HG03558 (cell line): ENCODE results near the gene LAMA2.
"Not testable (repeated sequence)": the region's sequence is repeated elsewhere in the genome, so short reads cannot be mapped to it uniquely, and the experiment has no call there.

Experiments
- ATAC-seq: cut with Tn5 transposase; IDR thresholded peaks from one replicate; pipeline ENCODE4 v1.9.1; 2021; ENCODE audit warnings: moderate number of reproducible peaks; ENCODE audit not compliant: unreplicated experiment; ENCODE audit errors: extremely low read depth

The LAMA2 gene

DNA sequence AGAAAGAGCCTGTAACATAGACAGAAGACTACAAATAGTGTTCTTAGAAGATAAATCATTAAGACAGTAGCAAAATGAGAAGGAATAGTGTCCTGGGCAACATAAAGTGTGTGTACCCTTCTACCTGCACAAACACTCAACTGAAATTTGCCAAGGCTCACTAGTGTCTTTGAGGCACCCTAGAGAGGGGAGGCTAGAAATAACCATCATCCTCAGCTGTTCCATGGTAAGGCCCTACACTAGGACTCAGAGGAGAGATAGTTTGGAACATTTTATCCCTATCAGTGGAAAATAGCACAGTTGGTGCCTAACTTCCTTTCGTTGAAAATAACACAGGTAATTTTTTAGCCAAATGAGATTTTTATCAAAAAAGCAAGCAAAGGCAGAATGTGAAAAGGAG, 230.7 kb downstream of the LAMA2 start:
- ATAC-seq, result no peak

GRCh38 chr6:129114636-129115391, 231.9 kb downstream of the LAMA2 start:
- no peak for ATAC-seq

- no peak for ATAC-seq
Observed at GRCh38 chr6:129115471-129115870, 232.5 kb downstream of the LAMA2 start.

GRCh38 chr6:129117355-129117754, 234.4 kb downstream of the LAMA2 start:
- ATAC-seq, result no peak

- no peak for ATAC-seq
Observed at GRCh38 chr6:129120856-129121638, 238.1 kb downstream of the LAMA2 start.

DNA sequence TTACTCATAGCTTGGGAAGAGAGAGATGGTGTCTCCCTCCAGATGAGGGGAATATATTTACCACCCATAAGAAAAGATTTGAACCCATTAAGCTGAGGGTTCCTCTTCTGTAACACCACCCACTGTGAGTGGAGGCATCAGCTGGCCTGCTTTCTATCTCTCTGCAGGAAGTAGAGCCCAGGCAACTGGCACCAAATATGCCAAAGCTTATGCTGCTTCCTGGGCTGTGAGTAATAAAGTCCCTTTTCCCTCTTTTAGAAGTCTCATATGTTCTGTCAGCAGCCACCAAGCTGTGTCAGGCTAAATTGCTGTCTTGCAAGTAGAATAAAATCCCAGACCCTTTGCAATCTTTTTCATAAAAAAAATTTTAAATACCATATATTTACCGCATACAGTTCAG, 241.4 kb downstream of the LAMA2 start:
- no peak for ATAC-seq

DNA sequence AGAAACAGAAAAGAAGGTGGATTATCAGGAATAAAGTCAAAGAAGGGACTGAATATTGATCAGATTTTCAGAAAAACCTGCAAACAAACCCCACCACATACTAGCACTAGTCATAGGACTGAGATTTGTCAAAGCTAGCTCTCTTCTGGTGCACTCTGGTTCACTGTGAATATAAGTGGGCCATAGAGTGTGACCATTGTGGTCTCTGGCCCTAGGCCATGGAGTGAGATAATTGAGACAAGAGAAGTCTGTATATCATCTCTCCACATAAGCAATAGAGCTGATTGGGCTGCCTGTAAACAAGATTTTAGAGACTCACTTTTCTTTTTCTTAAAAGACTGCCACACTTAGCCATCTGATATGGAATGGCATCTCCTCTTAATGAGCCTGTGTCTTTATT, 247.2 kb downstream of the LAMA2 start:
- no peak for ATAC-seq

DNA sequence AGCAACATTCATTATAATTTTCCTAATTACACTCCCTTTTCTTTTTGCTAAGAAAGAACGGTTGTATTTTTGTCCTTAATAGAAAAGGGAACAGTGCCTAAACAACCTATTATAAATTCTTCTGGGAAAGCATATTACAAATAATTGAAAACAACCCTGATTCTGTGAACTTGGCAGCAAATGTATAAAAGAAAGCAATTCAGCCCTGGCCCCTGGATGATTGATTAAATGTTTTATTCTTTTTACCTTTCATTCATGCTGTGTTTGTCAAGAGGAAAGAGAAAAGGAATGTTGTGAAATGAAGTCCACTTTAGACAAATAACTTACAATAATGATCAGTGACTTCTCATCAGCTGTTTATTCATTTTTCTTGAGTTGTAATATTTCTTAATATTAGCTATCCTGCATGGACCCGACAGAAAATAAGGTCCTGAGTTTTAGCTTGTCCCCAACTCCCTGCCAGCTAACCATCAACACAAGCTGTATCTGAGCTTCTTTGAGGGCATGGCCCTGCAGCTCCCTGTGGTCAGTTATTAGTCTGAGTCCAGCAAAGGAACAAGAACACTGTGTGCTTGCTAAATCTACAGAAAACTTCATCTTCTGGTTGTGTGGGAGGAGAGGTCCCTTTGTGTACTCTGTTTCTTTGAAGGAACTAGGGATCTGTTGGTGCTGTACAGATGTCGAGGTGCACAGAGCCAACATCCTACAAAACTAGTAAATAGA, 248.2 kb downstream of the LAMA2 start:
- ATAC-seq, result no peak

GRCh38 chr6:129133770-129134192, 250.8 kb downstream of the LAMA2 start:
- no peak for ATAC-seq

GRCh38 chr6:129134535-129134934, 251.6 kb downstream of the LAMA2 start:
- ATAC-seq, result no peak

DNA sequence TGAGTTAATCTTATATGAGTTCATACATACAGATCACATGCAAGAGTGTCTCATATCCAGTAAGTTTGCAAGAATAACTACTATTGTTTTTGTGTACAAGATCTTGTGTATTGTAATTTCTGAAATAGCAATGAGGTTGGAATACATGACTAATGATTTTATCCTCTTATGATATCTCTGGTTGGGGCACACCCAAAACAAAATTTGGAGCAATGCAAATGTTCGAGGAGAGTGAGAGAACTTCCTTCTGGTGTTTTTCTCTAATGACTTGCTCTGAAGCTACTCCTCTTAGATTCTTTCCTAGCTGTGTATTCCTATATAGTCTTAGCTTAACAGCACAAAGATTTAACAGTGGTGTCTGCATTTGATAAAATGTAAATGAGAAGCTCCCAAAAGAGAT, 252.5 kb downstream of the LAMA2 start:
- no peak for ATAC-seq

DNA sequence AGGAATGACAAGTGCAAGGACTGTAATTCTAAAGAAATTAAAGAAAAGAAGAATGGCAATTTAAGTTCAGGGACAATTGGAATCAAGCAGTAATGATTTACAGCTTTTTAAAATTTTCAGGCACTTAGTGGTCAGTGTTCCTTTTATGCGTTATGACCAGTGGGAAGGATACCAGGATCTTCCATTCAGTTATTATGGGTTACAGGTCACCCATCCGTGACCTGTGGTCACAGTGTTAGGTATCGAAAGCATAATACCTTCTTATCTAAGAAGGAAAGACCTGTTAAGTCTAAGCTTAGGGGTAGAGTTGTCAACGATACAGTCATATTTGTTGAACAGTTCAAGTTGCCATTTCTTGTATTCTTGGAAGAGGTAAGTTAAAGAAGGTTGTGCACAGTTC, 253.8 kb downstream of the LAMA2 start:
- ATAC-seq, result no peak

DNA sequence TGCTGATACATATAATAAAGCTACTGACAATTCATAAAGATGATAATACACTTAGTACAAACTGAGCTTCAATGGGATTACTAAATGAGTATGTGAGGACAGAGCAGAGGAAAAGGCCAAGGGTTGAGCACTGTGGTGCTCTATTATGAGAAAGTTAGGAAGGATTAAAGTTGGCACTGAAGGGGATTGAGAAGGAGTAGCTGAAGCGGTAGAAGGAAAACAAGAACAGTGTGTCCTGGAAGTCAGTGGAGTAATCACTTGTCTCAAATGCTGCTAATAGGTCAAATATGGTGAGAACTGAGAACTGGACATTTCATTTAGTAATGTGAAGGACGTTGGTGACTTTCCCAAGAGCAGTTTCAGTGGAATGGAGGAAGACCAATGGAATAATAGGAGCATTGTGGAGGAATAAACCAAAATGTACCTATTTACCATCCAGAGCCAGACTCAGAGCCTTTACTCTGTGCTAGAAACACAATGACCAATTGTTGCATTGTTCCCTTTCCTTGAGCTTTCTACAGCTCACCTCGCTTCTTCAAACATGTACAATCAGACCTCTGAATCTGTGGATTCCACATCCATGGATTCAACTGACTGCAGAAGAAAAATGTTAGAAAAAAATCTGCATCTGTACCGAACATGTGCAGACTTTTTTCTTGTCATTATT, 255.9 kb downstream of the LAMA2 start:
- ATAC-seq, result no peak

GRCh38 chr6:129140526-129140925, 257.6 kb downstream of the LAMA2 start:
- ATAC-seq, result no peak

DNA sequence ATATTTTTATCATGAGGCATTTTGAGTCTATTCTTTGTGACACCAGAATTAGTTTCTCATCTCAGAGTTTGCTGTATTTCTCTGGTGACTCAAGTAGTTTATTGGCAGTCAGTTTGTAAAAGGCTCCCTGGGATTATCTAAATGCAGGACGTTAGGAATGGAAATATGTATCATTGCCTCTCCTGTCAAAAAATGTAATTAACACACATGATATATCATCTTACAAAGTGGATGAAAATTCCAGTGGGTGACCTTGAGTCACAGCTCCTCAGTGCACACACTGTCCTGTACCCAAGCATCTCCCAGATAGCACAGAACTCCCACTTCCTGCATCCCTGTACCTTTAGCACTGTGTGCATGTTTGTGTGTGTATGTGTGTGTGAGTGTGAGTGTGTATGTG, 258.6 kb downstream of the LAMA2 start:
- ATAC-seq, result no peak

DNA sequence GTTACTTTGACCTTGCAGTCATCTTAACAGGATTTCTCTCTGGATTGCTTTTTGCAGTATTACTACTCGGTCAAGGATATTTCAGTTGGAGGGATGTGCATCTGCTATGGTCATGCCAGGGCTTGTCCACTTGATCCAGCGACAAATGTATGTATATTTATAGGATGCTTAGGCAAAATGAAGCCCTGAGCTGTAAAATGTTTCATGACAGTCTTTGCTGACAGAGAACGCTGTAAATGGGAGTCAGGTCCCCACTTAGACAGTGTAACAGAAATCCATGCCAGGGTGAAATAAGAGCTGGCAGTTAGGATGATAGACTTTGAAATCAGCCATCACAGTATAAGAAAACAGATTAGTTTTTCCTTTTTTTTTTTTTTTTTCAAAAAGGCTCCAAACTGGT, 264.0 kb downstream of the LAMA2 start:
- ATAC-seq, result no peak

DNA sequence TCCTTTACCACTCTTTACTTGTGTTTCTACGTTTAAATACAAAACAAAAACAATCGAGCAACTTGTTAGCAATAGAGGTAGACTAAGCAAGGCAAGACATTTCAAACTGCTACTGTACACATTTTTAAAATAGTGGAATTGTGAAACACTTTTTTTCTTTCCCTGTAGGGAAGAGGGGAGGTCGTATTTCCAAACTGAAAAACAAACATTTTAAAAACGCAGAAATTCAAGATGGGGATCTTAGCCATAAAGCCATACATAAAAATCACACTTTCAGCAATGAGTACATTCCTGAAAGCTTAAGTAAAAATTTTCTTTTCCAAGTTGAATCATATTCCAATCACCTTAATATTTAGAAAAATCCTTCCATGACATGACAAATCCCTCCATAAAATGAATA, 267.6 kb downstream of the LAMA2 start:
- no peak for ATAC-seq

DNA sequence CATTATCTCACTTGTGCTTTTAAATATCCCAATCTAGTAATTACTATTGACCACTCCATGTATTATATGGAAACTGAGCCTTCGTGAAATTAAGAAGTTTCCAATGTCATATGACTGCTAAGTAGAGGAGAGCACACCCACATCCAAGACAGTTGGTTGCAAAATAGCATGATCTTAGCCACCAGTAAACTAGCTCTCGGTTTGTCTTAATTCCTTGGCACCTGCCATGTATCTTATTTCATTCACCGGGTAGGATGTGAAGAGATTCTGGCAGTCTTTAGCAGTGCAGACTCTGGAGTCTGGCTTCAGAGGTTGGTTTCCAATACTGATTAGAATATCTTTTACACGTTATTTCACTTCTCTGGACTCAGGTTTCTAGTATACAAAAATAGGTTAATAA, 270.3 kb downstream of the LAMA2 start:
- ATAC-seq, result no peak

- ATAC-seq, result not testable (repeated sequence)
Observed at GRCh38 chr6:129159242-129159641, 276.3 kb downstream of the LAMA2 start.

GRCh38 chr6:129162605-129163004, 279.7 kb downstream of the LAMA2 start:
- ATAC-seq, result no peak

- no peak for ATAC-seq
Observed at GRCh38 chr6:129163551-129163950, 280.6 kb downstream of the LAMA2 start.
